ENCODE data around the gene NUDT15.
"Not testable (repeated sequence)": the region's sequence is repeated elsewhere in the genome, so short reads cannot be mapped to it uniquely, and the experiment has no call there.

NUDT15 gene

DNA sequence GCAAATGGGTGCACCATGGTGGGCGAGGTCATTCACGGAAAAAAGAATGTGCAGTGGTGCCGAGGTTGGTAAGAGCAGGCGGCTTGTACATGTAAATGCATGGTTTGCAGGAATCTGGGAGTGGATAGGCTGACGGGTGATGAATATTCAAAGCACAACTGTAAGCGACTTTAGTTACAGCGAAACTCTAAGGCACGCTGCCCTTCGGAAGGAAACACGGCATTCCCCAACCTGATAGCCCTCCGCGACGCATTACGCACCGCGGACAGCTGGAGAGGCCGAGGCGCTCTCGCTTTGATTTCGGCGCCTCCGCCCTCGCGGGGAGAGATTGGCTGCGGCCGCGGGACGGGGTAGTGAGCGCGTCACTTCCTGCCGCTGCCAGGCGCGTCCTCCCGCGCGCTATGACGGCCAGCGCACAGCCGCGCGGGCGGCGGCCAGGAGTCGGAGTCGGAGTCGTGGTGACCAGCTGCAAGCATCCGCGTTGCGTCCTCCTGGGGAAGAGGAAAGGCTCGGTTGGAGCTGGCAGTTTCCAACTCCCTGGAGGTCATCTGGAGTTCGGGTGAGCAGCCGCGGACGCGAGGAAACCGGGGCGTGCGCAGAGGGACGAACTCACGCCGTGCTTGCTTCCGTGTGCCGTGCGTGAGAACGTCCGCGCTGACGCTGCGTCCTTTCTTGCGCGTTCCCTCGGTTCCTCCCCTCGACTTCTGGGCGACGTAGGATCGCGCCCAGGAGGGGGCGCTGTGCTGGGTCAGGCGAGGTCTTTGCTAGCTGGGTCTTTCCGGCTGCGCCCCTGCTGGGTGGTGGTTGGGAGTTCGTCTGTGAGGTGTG is at the start of gene NUDT15:
Gene NUDT15 (plus strand): TSS at position 381 of the 828 bp plus-strand sequence. CDS start 21 bp downstream, at position 402.
- peak; percentile 96 for DNase-seq

DNA sequence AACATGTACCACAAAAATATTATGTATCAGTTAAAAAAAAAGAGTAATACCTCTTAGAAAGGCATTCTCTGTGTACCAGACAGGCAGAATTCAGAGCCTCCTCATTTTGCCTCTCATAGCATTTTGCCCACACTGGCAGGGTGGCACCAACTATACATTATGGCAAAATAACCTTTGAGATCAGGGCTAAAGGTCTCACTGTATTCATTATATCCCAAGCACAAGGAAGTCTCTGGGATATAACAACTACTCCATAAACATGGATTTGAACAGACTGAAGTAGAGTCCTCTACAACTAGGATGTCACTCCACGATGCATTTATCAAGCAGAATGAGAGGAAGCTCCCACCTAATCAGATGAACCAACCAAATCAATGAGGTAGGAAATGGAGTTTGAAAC is 47.1 kb upstream of the NUDT15 start:
- DNase-seq = no peak

DNA sequence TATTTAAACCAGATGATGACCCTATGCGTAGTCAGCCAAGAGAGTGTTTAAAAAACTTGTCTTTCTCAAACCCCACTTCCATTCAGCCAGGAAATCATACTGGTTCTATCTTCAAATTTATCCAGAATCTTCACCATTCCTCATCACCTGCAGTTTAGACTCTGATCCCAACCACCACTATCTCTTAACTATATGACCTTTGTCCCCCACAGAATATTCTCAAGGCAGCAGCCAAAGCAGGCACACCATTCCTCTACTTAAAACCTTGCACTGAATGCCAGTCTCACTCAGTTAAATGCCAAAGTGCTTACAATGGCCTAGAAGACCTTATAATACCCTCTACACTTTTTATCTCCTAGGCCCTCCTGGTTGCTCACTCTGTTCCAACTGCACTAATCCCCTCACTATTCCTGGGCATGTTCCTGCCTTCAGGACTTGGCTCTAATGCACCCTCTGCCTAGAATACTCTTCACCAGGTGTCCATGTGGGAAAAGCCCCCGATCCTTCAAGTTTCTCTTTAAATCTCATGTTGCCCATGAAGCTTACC is 46.5 kb upstream of the NUDT15 start:
- DNase-seq = no peak

GRCh38 chr13:47991859-47992258 is 45.7 kb upstream of the NUDT15 start:
- no peak for DNase-seq

DNA sequence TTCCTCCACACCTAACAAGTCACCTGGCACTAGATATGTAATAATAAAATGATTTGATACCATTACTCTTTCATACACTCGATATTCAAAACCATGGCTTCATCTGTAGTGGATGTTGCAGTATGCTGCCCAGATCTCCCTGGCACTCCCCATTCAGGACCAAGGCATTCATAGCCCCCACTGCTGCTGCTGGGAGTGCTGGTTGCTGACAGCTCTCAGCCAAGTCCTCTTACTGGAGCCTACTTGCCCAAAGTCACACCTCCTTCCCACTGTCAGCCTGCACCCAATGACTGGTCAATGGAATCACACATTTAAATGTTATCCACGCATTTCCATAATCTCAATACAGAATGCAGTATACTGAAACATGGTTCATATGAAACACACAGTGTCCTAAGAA is 40.1 kb upstream of the NUDT15 start:
- no peak for DNase-seq

- DNase-seq = no peak
Measured at GRCh38 chr13:47999973-48000372, 37.6 kb upstream of the NUDT15 start.

DNA sequence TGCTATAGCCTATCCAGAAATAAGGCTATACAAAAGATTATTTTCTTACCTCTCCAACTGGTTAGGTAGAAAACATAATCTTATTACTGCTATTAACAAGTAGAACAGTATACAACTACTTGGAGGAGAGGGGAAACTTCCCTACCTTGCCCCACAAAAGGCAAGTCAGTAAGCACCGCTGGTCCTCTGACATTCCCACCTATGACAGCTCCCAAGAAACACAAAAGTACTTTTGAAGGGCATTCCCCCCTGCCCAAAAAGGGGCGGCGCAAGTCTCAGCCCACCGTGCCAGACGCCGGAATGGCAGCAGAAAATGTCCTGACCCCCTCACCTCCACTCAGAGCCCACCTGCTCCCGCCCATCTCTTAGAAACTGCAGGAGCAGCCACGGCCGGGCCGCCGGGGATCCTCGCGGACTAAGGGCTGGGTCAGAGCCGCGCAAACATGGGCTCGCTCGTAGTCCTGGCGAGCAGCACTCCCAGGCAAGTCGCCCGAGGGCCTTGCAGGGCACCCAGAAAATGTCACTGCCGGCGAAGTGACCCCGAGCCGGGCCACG is 36.9 kb upstream of the NUDT15 start:
- no peak for DNase-seq

GRCh38 chr13:48001114-48001881 is 36.2 kb upstream of the NUDT15 start, which contains the start of gene SUCLA2:
TSS of gene SUCLA2 (minus strand) at chr13:48001273. CDS start at chr13:48001269, 4 bp downstream.
- peak; percentile 93 for DNase-seq

- not testable (repeated sequence) for DNase-seq
Measured at GRCh38 chr13:48001999-48002398, 35.5 kb upstream of the NUDT15 start.

DNA sequence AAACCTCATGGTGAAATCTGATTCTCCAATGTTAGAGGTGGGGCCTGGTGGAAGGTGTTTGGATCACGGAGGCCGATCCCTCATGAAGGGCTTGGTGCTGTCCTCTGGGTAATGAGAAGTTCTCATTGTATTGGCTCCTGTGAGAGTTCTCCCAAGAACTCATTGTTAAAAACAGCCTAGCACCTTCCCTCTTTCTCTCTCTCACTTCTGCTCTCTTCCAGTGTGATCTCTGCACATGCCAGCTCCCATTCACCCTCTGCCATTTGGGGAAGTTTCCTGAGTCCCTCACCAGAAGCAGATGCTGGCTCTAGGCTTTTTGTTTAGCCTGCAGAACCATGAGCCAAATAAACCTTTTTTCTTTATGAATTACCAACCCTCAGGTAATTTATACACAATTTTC is 33.3 kb upstream of the NUDT15 start:
- no peak for DNase-seq

- DNase-seq = no peak
Measured at GRCh38 chr13:48006396-48006795, 31.1 kb upstream of the NUDT15 start.

DNA sequence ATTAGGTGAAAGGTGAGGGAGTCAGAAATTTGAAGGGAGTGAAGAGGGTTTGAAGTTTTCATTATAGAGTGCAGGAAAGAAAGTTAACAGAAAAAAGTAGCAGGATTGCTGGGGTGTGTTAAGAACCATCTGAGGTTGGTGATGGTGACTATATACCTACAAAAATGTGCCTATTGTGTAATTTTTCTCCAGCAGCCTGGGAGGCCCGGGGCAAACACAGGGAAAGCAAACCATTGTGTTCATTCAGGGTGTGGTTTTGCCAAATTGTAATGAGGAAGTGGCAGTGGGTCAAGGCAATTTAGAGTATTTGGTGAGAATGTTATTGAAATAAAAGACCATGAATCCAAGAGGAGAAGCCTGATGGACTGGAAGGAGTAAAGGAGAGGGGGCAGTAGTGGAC is 28.2 kb upstream of the NUDT15 start:
- DNase-seq = no peak

DNA sequence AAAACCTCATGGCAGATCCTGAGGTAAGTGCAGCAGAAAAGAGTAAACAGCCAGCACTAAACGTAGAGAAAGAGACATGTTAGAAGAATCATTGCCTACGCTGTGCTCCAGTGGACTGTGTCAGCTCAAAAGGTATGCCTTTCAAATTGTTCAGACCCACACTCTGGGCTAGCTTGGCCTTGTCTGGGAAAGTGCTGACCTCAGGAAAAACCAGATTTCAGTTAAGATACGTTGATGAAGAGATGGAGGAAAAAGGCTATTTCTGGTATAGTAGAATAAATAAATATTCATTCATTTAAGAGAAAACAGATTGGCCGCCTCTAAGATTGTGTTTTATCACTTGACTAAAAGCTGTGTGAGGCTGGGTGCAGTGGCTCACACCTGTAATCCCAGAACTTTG is 26.8 kb upstream of the NUDT15 start:
- no peak for DNase-seq

DNA sequence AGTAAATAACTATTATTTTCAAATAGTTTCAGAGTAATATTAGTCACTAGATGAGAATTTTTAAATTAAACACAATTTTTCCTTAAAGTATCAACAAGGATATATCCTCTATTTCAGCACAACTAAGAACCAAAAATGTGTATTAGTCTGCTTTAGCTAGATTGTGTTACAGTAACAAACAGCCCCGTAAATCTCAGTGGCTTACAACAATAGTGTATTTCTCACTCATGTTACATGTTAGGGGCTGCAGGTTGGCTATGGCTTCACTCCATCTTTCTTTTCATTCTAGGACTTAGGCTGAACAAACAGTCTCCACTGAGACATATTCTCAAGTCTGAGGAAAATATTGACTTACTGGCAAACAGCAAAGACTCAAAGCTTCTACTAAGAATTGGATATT is 24.9 kb upstream of the NUDT15 start:
- DNase-seq = no peak

DNA sequence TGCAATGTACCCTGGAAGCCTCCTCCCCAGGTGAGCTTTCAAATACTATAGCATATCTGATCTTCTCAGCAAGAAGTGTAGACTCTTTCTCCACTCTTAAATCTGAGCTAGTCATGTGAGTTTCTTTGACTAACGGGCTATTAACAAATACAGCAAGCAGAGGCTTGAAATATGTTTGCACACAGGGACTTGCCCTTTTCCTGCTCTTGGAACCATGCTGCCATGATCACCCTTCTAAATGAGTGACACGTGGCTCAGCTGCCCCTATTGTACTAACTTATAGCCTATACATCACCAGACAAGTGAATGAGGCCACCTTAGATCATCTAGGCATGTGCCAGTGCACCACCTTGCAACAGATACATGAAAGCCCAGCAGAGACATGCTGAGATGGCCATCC is 23.2 kb upstream of the NUDT15 start:
- DNase-seq = no peak

- DNase-seq = no peak
Measured at GRCh38 chr13:48018637-48019036, 18.9 kb upstream of the NUDT15 start.

DNA sequence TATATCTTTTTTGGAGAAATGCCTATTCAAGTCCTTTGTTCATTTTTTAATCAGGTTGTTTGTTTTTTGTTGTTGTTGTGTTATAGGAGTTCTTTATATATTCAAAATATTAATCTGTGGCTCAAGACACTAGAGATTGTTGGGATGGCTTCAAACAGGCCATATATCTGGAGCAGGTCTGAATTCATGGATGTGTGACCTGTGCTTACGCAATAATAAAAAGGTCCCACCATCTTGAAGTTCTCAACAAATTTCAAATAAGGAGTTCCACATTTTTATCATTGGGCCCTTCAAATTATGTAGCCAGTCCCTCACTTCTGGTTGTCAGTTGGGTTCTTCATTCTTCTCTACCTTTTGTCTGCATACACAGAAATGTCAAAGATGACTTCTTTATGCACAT is 17.7 kb upstream of the NUDT15 start:
- DNase-seq = no peak

DNA sequence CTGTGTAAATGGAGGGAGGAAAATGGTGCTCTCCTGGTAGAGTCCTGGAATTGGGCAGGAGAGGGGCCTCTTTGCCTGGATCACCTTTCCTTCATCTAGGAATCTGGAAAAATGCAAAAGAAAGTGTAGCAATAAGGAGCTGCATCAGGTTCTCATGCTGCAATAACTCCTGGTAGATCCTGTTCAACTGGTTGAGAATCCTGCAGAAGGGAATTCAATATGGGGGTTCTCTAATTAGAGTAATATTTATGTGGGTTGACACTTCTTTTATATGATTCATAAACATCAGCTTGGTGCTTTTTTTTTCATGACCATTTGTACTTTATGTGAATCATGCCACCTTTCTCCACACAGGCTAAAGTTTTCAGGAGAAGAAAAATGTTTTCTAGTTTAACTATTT is 9.5 kb upstream of the NUDT15 start:
- no peak for DNase-seq

DNA sequence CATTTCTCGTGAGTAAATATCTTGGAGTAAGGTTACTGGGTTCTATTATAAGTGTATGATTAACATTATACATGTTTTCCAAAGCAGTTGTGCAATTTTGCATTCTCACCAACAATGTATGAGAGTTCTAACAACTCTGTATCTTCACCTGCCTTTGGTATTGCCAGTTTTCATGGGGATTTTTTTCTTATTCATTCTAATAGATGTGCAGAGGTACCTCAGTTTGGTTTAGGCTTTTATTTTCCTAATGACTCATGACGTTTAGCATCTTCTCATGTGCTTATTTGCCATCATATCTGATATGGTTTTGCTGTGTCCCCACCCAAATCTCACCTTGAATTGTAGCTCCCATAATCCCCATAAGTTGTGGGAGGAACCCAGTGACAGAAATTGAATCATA is 7.7 kb upstream of the NUDT15 start:
- no peak for DNase-seq

DNA sequence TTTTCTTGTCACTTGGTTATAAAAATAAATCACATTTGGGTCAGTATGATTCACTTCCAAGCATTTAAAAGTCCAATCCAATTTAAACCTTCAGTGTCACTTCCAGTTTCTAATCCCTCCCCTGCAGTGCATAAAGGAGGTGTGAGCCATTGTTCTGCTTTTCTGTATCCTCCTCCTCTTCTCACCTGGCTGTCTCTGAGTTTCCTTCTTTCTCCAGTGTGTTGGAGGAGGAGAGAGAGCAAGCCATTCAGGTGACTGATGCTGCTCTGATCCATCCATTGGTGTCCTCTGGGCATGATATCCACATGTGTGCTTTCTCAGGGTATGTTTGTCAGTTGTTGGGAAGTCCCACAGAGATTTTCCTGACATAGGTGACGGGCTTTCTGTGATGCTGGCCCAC is 1.2 kb downstream of the NUDT15 start:
- DNase-seq = no peak

DNA sequence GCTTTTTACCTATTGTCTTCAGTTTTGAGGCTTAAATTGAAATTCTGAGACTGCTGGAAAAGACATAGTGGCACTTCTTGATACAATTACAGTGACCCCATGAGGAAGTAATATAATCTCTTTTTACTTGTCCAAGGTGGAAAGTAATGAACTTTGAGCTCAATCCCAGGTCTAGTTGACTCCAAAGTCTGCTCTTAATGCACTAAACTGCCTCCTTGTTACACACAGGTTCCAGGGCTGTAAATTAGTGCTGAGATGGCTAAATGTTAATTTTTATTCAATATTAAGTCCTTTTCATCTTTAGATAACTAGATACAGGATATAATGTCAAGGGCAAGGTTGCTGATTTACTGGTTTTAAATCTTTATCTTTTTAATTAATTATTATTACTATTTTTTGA is 2.5 kb downstream of the NUDT15 start:
- no peak for DNase-seq

- DNase-seq = no peak
Measured at GRCh38 chr13:48040896-48041295, 3.4 kb downstream of the NUDT15 start.

DNA sequence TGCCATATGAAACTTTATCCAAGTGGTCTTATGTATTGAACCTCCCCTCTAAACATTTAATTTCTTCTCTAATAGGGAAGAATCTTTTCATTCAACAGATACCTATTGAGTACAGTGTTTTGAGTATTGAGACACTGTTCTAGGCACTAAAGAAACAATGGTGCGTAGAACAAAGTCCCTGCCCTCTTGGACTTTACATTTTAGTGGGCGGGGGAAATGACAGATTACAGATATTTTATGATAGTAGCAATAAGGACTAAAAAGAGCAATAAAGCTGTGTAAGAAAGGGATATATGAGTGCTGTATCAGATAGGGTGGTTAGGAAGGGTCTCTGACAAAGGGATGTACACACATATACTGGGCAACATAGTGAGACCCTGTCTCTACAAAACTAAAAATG is 5.4 kb downstream of the NUDT15 start:
- no peak for DNase-seq

All from stimulated activated CD8-positive, alpha-beta memory T cell treated with anti-CD3 and anti-CD28 coated beads, Interleukin-4, amount 100 ng/mL, for 48 hours (primary cell).